Fibroblast of lung (primary cell): Measurements from ENCODE around the gene EWSR1. TPM values are rescaled to one million over a fixed set of nuclear protein-coding genes. Genes with fewer than 3 reads are reported as not detected.
"Not testable (repeated sequence)": the region's sequence is repeated elsewhere in the genome, so short reads cannot be mapped to it uniquely, and the experiment has no call there.

ENCODE experiments used
- DNase-seq, 2 donors: peaks; one replicate each; pipeline versions ENCODE4 v3.0.0 to v3.0.0-alpha.2; 2010; ENCODE audit warnings: low read depth in 2 of 2
- H2AFZ ChIP-seq: 2 replicates; pipeline ENCODE4 v1.5.1; 2012; ENCODE audit warnings: low read length, control low read depth, inconsistent platforms
- H3K27ac ChIP-seq: 2 replicates; pipeline ENCODE4 v1.5.1; 2011; ENCODE audit warnings: low read length, control low read depth; ENCODE audit not compliant: insufficient read depth
- H3K27me3 ChIP-seq: 2 replicates; pipeline ENCODE4 v1.5.1; 2011; ENCODE audit warnings: mild to moderate bottlenecking, low read length; ENCODE audit not compliant: control insufficient read depth, insufficient read depth
- H3K36me3 ChIP-seq: 2 replicates; pipeline ENCODE4 v1.5.1; 2011; ENCODE audit warnings: low read length; ENCODE audit not compliant: control insufficient read depth, insufficient read depth
- H3K4me1 ChIP-seq: 2 replicates; pipeline ENCODE4 v1.5.1; 2011; ENCODE audit warnings: low read length; ENCODE audit not compliant: control insufficient read depth, insufficient read depth; ENCODE audit errors: extremely low read depth
- H3K4me2 ChIP-seq: 2 replicates; pipeline ENCODE4 v1.5.1; 2011; ENCODE audit warnings: low read length, control low read depth; ENCODE audit not compliant: insufficient read depth; ENCODE audit errors: extremely low read depth
- H3K4me3 ChIP-seq, 4 experiments: fragments of 200-600 bp in 1 of 4; sonication (generic) in 1 of 4; replicated peaks in 1 of 4; 2 replicates each; pipeline ENCODE4 v1.5.1; 2011 to 2016; ENCODE audit warnings: low read length in 4 of 4, low read depth in 3 of 4, mild to moderate bottlenecking in 3 of 4, control low read depth in 2 of 4, inconsistent platforms in 1 of 4, mixed read lengths in 1 of 4; ENCODE audit not compliant: insufficient read depth in 1 of 4; ENCODE audit errors: control extremely low read depth in 1 of 4
- H3K79me2 ChIP-seq: 2 replicates; pipeline ENCODE4 v1.5.1; 2012; ENCODE audit warnings: mild to moderate bottlenecking, low read length, inconsistent platforms; ENCODE audit not compliant: control insufficient read depth, insufficient read depth
- H3K9ac ChIP-seq: 2 replicates; pipeline ENCODE4 v1.5.1; 2011; ENCODE audit warnings: mild to moderate bottlenecking, low read length, control low read depth; ENCODE audit not compliant: insufficient read depth
- H3K9me3 ChIP-seq: 2 replicates; pipeline ENCODE4 v1.5.1; 2012; ENCODE audit warnings: low read depth, low read length; ENCODE audit not compliant: control insufficient read depth, insufficient read depth
- H4K20me1 ChIP-seq: 2 replicates; pipeline ENCODE4 v1.5.1; 2011; ENCODE audit warnings: low read length; ENCODE audit not compliant: control insufficient read depth, insufficient read depth; ENCODE audit errors: extremely low read depth
- EZH2 ChIP-seq: IDR thresholded peaks from 2 replicates; pipeline ENCODE4 v1.5.1; 2012; ENCODE audit warnings: low read length, control low read depth, mild to moderate bottlenecking; ENCODE audit errors: missing control alignments
- polyA plus RNA-seq, 2 donors: library from polyadenylated mRNA; depleted of rRNA in 1 of 2; stranded (reverse) in 1 of 2; unstranded in 1 of 2; fragments of >200 nt; gene quantifications; 2 replicates each; pipeline ENCODE4 v1.2.1, GENCODE V29; 2011 to 2012; ENCODE audit warnings: missing spikeins in 1 of 2
- total RNA-seq: library from RNA; depleted of rRNA; stranded (reverse); fragments of >200 nt; gene quantifications from 2 replicates; pipeline ENCODE4 v1.2.1, GENCODE V29; 2014
- TF ChIP-seq, protein P1 (sequence below), 2 donors: IDR thresholded peaks in 1 of 2; conservative IDR thresholded peaks in 1 of 2; 1 replicate in 1 of 2; 2 replicates in 1 of 2; pipeline ENCODE4 v1.5.1; 2011 to 2012; ENCODE audit warnings: low read length in 2 of 2, control low read depth in 1 of 2, inconsistent platforms in 1 of 2, low read depth in 1 of 2, mild to moderate bottlenecking in 1 of 2

Gene EWSR1
- total and polyA plus RNA-seq, 2 donors (not counting 1 experiment from before 2014, with no cell fraction given): 150 to 172 TPM

- Histone ChIP-seq H3K27me3 (peaks cover 2% of the 10 kb centered on the region), H3K4me2 (no peak overlapping the region), H3K4me3 (no peak overlapping the region), H3K79me2 (no peaks in the 10 kb centered on the region), H4K20me1 (no peaks in the 10 kb centered on the region), H3K36me3 (no peaks in the 10 kb centered on the region), H3K9ac (no peak overlapping the region), H3K9me3 (no peaks in the 10 kb centered on the region), H2AFZ (no peak overlapping the region), H3K4me1 (no peaks in the 10 kb centered on the region), H3K27ac (no peak overlapping the region)
- DNase-seq: no peak
- TF ChIP-seq, protein P1, sequence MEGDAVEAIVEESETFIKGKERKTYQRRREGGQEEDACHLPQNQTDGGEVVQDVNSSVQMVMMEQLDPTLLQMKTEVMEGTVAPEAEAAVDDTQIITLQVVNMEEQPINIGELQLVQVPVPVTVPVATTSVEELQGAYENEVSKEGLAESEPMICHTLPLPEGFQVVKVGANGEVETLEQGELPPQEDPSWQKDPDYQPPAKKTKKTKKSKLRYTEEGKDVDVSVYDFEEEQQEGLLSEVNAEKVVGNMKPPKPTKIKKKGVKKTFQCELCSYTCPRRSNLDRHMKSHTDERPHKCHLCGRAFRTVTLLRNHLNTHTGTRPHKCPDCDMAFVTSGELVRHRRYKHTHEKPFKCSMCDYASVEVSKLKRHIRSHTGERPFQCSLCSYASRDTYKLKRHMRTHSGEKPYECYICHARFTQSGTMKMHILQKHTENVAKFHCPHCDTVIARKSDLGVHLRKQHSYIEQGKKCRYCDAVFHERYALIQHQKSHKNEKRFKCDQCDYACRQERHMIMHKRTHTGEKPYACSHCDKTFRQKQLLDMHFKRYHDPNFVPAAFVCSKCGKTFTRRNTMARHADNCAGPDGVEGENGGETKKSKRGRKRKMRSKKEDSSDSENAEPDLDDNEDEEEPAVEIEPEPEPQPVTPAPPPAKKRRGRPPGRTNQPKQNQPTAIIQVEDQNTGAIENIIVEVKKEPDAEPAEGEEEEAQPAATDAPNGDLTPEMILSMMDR (conservative IDR thresholded peaks at IDR 0.05 in 1 of 2, IDR thresholded peaks at IDR 0.05 in 1 of 2; ENCODE audit: low read depth in 1 of 2, low read length in 2 of 2): no peak
- no peak for TF ChIP-seq EZH2
These were observed 24.1 kb upstream of the EWSR1 start for GRCh38 chr22:29243874-29244446.

DNA sequence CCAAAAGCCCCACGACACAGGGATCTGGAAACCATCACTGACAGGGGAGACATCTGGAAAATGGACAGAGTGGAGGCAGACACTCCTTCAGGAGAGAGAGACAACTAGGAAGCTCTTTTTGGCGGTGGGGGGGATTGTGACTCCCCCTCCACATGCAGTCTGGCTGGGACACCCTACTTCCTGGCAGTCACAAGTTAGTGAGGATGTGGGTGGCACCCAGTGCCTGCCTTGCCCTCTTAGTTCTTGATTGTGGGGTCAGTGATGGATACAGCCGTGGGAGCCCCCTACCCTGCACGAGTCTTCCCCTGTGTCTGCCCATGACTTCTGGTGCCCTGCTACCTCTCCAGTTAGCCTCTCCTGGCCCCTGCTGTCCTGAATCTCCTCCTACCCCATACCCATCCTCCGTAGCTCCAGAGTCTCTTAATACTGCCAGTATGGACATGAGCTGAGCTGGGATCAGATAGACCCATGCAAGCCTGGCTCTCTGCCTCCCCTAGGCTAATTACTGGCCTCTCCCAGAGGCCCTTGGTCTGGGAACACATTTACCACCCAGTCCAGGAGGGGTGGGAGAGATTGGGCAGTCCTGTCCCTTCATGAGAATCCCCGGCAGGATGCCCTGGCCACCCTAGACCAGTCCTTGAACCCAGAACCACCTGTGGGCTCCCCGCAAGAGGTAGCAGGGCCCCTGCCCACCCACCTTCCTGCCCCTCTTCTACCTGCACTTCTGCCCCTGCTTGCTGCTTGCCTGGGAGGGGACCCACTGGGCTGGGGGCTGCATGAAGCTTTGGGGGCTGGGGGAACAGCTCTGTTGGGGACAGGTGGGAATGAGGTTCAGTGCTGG is 23.1 kb upstream of the EWSR1 start:
- Histone ChIP-seq H4K20me1 (no peaks in the 10 kb centered on the region), H3K79me2 (no peaks in the 10 kb centered on the region), H3K4me2 (no peak overlapping the region), H3K4me1 (no peaks in the 10 kb centered on the region), H3K36me3 (no peaks in the 10 kb centered on the region), H3K4me3 (no peak overlapping the region), H3K9ac (no peak overlapping the region), H3K27ac (no peak overlapping the region), H2AFZ (no peak overlapping the region), H3K9me3 (no peaks in the 10 kb centered on the region), H3K27me3 (peaks cover 2% of the 10 kb centered on the region)
- TF ChIP-seq, protein P1 (conservative IDR thresholded peaks at IDR 0.05 in 1 of 2, IDR thresholded peaks at IDR 0.05 in 1 of 2; ENCODE audit: low read depth in 1 of 2, low read length in 2 of 2): no peak
- TF ChIP-seq EZH2: no peak
- no peak for DNase-seq

DNA sequence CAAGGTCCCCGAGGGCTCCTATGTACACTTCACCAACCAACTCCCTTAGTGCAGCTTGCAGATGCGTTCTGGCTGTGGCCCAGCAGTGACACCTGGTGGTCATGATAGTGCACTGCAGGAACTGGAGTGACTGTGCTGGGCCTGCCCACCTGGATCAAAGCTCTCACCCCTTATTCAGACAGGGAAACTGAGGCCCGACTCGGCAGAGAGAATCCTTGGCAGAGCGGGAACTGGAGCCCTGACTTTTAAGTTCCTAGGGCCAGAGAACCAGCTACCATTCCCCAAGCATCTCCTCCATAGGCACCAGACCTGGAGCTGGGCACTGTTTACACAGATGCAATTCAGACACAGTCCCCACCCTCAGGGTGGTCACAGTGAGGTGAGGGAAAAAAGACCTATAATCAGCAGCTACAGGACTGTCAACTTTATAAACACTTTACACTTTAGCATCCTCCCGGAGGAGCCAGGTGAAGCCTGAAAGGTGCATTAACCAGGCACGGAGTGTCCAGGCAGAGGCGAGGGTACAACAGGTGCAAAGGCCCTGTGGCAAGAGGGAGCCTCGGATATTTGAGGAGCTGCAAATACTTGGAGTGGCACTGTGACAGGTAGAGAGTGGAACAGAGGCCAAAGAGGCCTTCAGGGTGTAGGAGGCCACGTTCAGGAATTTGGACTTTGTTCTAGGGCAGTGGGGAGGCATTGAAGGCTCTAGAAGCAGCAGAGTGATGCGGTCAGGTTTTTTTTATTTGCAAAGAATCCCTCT is 22.3 kb upstream of the EWSR1 start:
- Histone ChIP-seq H3K4me1 (no peaks in the 10 kb centered on the region), H2AFZ (no peak overlapping the region)

GRCh38 chr22:29247891-29248290 is 20.2 kb upstream of the EWSR1 start:
- not testable (repeated sequence) for H3K79me2 ChIP-seq, H3K9me3 ChIP-seq, DNase-seq, H3K4me1 ChIP-seq, H3K9ac ChIP-seq, H2AFZ ChIP-seq, H3K4me3 ChIP-seq, H4K20me1 ChIP-seq, H3K36me3 ChIP-seq, H3K27me3 ChIP-seq, H3K4me2 ChIP-seq, H3K27ac ChIP-seq

More for the DNA sequence above, 22.3 kb upstream of the EWSR1 start:
- Histone ChIP-seq H3K4me3 (no peak overlapping the region), H3K9ac (no peak overlapping the region), H3K27ac (no peak overlapping the region), H3K36me3 (no peaks in the 10 kb centered on the region), H3K27me3 (peaks cover 2% of the 10 kb centered on the region), H3K79me2 (no peaks in the 10 kb centered on the region), H3K9me3 (no peaks in the 10 kb centered on the region), H4K20me1 (no peaks in the 10 kb centered on the region), H3K4me2 (no peak overlapping the region)
- DNase-seq: peak; percentile 48 to 70
- TF ChIP-seq EZH2: no peak
- TF ChIP-seq, protein P1 (conservative IDR thresholded peaks at IDR 0.05 in 1 of 2, IDR thresholded peaks at IDR 0.05 in 1 of 2; ENCODE audit: low read depth in 1 of 2, low read length in 2 of 2): peak; percentile 98
